Activated CD8-positive, alpha-beta memory T cell treated with anti-CD3 and anti-CD28 coated beads, Interleukin-2, amount 50 U/mL, for 24 hours (primary cell): ENCODE results near the gene OSGIN1.

Source experiments
- DNase-seq: peaks from one replicate; pipeline ENCODE4 v3.0.0-alpha.2; 2020; ENCODE audit errors: extremely low read depth

Gene OSGIN1

GRCh38 chr16:83971165-83972130 is 18.4 kb downstream of the OSGIN1 start:
- no peak for DNase-seq

DNA sequence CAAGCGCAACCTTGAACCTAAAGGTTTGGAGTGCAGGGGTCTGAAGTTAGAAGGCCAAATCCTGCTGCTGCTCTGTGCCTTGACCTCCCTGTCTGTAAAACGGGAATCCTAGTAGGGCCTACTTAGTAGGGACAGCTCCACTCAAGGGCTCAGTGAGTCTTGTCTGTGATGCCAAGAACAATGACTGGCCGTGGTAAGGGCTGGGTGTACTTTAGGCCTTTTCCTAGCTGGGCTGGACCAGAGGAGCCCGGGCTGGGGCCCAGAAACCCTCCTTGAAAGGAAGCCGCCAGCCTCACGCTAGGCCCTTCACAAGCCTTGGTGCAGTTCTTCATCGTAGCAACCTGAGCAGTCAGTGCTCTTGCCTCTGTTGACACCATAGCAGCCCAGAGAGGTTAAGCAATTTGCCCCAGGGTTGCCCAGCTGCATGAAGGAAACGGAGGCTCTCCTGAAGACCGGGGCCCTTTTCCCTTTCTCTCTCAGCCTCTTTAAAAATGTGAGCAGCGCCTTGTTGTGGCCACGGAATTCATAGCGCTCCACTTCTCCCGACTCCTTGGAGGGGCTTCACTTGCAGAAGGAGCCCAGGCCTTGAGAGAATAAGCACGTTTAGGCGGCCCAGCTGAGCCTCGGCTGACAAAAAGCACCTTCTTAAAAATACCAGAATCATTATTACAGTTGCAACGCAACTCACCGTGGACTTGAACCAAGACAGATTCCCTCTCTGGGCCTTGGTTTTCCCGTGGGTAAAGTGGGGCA is 19.4 kb downstream of the OSGIN1 start:
- no peak for DNase-seq

DNA sequence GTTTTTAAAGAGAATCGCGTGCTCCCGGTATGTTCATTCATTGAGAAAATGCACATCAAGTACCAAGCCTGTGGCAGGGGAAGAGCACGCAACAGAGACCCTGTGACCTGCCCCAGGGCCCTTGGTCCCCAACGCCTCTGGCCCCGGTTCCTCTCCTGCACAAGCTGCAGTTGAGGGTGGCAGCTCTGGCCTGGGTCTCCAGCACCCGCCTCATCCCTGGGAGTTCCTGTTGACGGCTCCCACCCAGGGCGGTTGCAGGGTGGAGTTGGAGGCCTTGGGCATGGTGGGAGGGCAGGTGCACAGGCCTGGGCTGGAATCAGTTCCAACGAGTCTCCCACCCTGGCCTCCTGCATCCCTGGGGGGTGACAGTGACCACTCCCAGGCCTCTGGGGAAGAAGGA is 20.0 kb downstream of the OSGIN1 start:
- no peak for DNase-seq

DNA sequence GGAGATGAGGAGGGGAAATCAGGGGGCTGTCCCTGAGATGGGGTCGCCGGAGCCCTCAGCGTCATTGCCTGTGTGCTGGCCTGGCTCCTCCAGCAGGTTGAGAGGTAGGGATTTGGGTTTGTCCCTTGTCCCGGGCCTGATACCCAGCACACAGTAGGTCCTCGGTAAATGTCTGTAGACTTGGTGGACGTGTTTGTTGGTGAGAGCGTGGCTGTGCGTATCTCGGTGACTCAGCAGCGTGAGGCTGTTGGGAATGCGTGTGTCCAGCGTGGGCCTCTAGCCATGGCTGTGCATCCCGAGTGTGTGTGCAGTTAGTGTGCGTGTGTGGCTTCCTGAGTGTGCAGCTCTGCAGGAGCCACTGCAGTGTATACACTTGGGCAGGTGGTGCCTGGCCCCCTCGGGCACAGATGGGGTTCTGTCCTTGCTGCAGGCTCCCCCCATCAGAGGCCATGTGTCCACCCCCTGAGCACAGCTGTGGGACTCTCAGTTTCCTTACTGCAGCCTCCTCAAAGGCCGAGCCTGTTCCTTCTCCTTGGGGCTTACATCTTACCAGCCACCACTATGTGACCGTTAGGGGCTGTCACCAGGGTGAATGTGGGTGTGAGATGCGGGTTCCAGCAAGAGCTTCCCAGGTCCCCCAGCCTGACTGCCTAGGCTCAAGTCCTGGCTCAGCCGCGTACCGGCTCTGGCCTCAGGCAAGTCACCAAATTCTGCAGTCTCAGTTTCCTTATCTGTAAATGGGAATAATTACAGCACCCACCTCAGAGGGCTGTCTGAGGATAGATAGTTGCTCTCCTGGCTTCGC is 20.7 kb downstream of the OSGIN1 start:
- no peak for DNase-seq

- no peak for DNase-seq
Measured at GRCh38 chr16:83974475-83974874, 21.4 kb downstream of the OSGIN1 start.

- DNase-seq, result no peak
Measured at GRCh38 chr16:83975590-83976260, 22.7 kb downstream of the OSGIN1 start.

DNA sequence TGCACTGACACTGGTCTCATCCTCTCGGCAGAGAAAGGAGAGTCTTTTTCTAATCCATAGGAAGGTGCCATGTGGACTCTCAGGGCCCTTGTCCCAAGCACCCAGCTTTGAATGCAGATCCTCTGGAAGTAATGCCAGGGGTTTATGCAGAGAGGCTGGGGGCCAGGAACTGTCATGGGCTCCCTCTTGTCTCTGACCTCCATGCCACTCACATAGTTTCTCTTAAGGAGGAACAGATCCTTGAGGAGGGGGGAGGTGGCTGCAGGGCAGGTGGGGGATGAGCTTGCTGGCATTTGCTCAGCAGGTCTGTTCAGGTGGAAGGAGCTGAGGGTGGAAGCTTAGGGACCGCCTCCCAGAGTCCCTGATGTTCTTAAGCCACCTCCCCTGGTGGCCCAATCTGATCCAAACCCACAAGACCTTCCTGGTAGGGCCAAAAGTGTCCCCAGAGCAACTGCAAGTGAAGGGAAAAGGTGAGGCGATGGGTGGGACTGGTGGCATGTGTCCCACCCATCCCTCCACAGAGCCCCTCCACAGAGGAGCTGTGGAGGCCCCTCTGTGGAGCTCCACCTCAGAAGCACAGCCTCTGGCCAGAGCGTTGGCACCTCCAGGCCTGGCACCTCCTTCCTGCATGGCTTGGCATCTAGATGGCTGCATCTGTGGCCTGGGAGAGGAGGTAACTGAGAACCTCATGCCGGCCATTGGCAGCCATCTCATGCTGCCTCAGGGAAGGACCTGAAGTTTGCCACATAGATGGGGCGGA is 24.2 kb downstream of the OSGIN1 start:
- DNase-seq, result no peak

DNA sequence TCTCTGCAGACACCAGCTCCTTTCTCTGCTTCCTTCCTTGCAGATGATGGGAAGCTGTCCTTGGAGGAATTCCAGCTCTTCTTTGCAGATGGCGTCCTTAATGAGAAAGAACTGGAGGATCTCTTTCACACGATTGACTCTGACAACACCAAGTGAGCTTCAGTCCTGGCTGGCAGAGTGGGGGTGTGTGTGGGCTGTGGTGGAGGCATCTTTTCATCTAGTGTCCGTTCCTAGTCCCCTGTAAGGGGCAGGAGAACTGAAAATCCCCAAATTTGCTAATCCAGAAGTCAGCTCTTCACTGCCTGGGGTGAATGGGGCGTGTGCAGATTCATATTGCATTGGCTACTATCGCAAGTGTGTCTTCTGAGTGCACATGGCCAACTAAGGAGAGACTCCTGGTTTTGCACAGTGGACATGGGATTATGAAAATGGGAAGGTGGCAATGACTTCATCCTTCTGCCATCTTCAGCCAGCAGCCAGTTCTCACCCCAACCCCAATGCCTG is 25.4 kb downstream of the OSGIN1 start:
- no peak for DNase-seq

DNA sequence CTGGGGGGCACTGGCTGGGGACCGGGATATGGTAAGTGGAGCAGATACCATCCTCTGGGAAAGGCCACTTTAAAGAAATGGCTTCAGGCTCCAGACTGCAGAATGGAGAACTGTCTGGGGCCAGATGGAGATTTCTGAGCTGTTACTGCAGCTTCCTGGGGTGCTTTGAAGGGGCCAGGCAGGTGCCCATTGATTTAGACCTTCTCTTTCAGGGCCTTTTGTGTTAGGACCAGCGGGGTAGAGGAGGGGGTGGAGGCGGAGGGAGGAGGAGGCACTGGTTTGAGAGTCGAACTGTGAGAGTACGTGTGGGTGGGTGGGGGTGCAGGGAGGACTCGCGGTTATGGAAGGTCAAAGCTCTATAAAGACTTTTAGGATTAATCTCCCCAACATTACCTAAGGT is 26.4 kb downstream of the OSGIN1 start:
- no peak for DNase-seq

DNA sequence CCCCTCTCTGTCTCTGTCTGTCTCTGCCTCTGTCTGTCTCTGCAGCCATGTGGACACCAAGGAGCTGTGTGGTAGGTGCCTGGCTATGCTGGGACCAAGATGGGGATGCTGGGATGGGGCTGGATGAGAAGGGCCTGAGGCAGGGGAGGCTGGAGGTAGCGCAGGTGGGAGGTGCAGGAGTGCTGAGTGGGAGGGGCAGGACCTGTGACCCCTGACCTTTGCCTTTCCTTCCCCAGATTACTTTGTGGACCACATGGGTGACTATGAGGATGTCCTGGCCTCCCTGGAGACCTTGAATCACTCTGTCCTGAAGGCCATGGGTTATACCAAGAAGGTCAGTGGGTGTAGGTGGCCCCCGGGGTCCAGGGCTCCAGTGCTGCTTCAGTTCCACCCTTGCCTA is 27.8 kb downstream of the OSGIN1 start:
- DNase-seq, result no peak

GRCh38 chr16:83981799-83982198 is 28.8 kb downstream of the OSGIN1 start:
- no peak for DNase-seq

DNA sequence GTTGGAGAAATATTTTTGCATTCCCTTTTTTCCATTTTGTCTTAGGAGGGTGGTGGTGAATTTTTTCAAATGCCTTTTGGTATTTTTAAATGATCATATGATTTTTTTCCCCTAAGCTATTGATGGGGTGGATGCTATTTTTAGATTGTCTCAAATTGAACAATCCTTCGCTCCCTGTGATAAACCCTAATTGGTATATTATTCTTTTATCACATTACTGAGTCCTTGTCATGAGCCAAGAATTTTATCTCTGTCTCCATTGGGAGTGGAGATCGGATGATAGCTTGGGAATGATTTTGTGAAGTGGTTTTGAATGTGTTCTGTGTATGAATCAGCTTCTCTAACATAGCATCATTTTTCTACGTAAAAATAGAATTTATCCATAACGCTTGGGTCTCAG is 30.5 kb downstream of the OSGIN1 start:
- DNase-seq, result no peak

GRCh38 chr16:83989300-83989699 is 36.3 kb downstream of the OSGIN1 start:
- no peak for DNase-seq

DNA sequence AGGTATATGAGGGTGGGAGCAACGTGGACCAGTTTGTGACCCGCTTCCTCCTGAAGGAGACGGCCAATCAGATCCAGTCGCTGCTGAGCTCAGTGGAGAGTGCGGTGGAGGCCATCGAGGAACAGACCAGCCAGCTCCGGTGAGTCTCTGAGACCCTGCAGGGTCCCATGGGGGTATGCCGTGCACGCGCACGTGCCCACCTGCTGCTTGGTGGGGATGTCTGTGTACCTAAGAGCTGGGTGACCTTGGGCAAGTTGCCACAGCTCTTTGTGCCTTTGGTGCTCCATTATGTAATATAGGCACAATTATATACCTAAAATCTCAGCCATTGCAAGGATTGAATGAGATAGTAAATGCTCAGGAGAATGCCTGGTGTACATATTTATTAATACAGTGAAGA is 37.5 kb downstream of the OSGIN1 start:
- DNase-seq, result no peak

GRCh38 chr16:83992624-83993023 is 39.6 kb downstream of the OSGIN1 start:
- no peak for DNase-seq

- DNase-seq, result no peak
Measured at GRCh38 chr16:83994087-83994486, 41.0 kb downstream of the OSGIN1 start.

- DNase-seq, result no peak
Measured at GRCh38 chr16:83994703-83995102, 41.7 kb downstream of the OSGIN1 start.

GRCh38 chr16:83995754-83996153 is 42.7 kb downstream of the OSGIN1 start:
- DNase-seq, result no peak

DNA sequence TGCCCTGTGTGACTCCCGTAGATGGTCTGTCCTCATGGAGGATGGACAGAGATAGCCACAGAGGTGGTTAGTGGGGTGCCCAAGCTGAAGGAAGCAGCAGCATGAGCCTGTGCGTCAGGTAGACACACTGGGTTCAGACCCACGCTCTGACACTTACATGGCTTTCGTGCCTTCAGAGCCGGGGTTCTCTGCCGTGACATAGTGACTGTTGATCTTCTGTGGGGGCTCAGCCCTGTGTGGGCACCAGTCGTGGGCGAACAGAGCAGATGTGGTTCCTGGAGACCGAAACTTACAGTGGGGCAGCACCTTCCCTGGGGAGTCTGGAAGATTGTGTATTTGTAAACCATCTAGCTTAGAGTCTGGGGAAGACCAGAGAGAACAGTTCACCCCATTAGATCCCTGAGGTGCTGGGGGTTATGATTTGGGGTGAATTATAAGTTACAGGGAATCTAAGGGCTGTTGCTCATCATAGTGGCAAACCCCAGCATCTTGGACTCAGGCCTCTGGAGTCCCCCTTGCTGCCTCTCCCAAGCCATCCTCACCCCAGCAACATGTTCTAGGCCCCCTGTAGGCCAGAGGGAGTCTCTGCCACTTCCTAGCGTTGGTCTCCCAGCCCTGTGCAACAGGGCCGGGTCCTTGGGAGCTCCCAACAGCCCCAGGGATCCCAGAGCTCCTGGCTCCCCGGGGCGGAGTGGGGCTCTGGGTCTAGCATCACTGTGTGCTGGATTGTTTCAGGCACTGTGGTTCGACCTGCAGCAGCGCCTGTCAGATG is 43.6 kb downstream of the OSGIN1 start:
- no peak for DNase-seq

- DNase-seq, result no peak
Measured at GRCh38 chr16:83998091-83998490, 45.1 kb downstream of the OSGIN1 start.
